WTC11 (cell line): ENCODE results near the gene FOXO3. TPM values are rescaled to one million over a fixed set of nuclear protein-coding genes. Genes with fewer than 3 reads are reported as not detected.

ENCODE experiments used
- ATAC-seq: fragments of 200-7000 bp; cut with Tn5 transposase; 2 replicates; pipeline ENCODE4 v1.10.0; 2021; ENCODE audit warnings: mild to moderate bottlenecking, moderate library complexity
- CTCF ChIA-PET: fragments of 300-600 bp; sonication (Branson Sonifier 250); formaldehyde crosslinking; loops from one replicate; lab custom pipeline; 2021; ENCODE audit warnings: antibody characterized with exemption; lab: Charles Lee
- POLR2A ChIA-PET: fragments of 350-600 bp; sonication (Branson Sonifier 250); formaldehyde crosslinking; loops from one replicate; lab custom pipeline; 2021; ENCODE audit warnings: antibody characterized with exemption; lab: Charles Lee
- DNase-seq: peaks from one replicate; pipeline ENCODE4 v3.0.0; 2021; ENCODE audit warnings: low spot score
- H3K27ac Mint-ChIP-seq: 2 replicates; pipeline ENCODE4 v1.8.0; 2021; ENCODE audit warnings: mixed read lengths
- H3K27me3 Mint-ChIP-seq: 2 replicates; pipeline ENCODE4 v1.8.0; 2021; ENCODE audit warnings: low read depth, mild to moderate bottlenecking, moderate library complexity, mixed read lengths
- H3K36me3 Mint-ChIP-seq: 2 replicates; pipeline ENCODE4 v1.8.0; 2021; ENCODE audit warnings: mixed read lengths
- H3K4me1 Mint-ChIP-seq: 2 replicates; pipeline ENCODE4 v1.8.0; 2022; ENCODE audit warnings: mixed read lengths
- H3K4me3 Mint-ChIP-seq: 2 replicates; pipeline ENCODE4 v1.8.0; 2021; ENCODE audit warnings: mild to moderate bottlenecking, moderate library complexity, mixed read lengths
- H3K9me3 Mint-ChIP-seq: 2 replicates; pipeline ENCODE4 v1.8.0; 2021; ENCODE audit warnings: mixed read lengths
- EMX1 ChIP-seq: fragments of 250-450 bp; sonication (Bioruptor Pico); IDR thresholded peaks from 2 replicates; pipeline ENCODE4 v1.8.0; 2021; ENCODE audit warnings: mild to moderate bottlenecking
- ESRRA ChIP-seq: sonication (generic); formaldehyde crosslinking; IDR thresholded peaks from 2 replicates; pipeline ENCODE4 v1.8.1; 2022; ENCODE audit warnings: mild to moderate bottlenecking, missing genetic modification reagents, borderline replicate concordance
- FOXP1 ChIP-seq: sonication (generic); formaldehyde crosslinking; IDR thresholded peaks from 2 replicates; pipeline ENCODE4 v1.8.0; 2022; ENCODE audit warnings: missing genetic modification reagents, mild to moderate bottlenecking, moderate library complexity, borderline replicate concordance
- GABPB1 ChIP-seq: sonication (generic); formaldehyde crosslinking; IDR thresholded peaks from 2 replicates; pipeline ENCODE4 v1.8.1; 2023; ENCODE audit warnings: mild to moderate bottlenecking, missing genetic modification reagents
- JUN ChIP-seq: sonication (generic); formaldehyde crosslinking; IDR thresholded peaks from 2 replicates; pipeline ENCODE4 v1.8.0; 2023; ENCODE audit warnings: mild to moderate bottlenecking, missing genetic modification reagents
- MYBL2 ChIP-seq: sonication (generic); formaldehyde crosslinking; IDR thresholded peaks from 2 replicates; pipeline ENCODE4 v1.8.1; 2023; ENCODE audit warnings: mild to moderate bottlenecking, moderate library complexity, missing genetic modification reagents
- SMAD4 ChIP-seq: sonication (generic); formaldehyde crosslinking; IDR thresholded peaks from 2 replicates; pipeline ENCODE4 v1.8.0; 2022; ENCODE audit warnings: mild to moderate bottlenecking, missing genetic modification reagents
- STAT6 ChIP-seq: sonication (generic); formaldehyde crosslinking; conservative IDR thresholded peaks from 2 replicates; pipeline ENCODE4 v1.8.1; 2023; ENCODE audit warnings: mild to moderate bottlenecking, low read depth, missing genetic modification reagents, moderate library complexity
- TEAD4 ChIP-seq: sonication (generic); formaldehyde crosslinking; IDR thresholded peaks from 2 replicates; pipeline ENCODE4 v1.8.0; 2022; ENCODE audit warnings: mild to moderate bottlenecking, missing genetic modification reagents
- TP53 ChIP-seq: sonication (generic); formaldehyde crosslinking; IDR thresholded peaks from 2 replicates; pipeline ENCODE4 v1.8.1; 2023; ENCODE audit warnings: mild to moderate bottlenecking, missing genetic modification reagents
- ZBTB21 ChIP-seq: sonication (generic); formaldehyde crosslinking; IDR thresholded peaks from 2 replicates; pipeline ENCODE4 v1.8.1; 2023; ENCODE audit warnings: mild to moderate bottlenecking, missing genetic modification reagents, borderline replicate concordance
- ZNF121 ChIP-seq: sonication (generic); formaldehyde crosslinking; IDR thresholded peaks from 2 replicates; pipeline ENCODE4 v1.8.0; 2023; ENCODE audit warnings: missing genetic modification reagents
- ZNF232 ChIP-seq: sonication (generic); formaldehyde crosslinking; IDR thresholded peaks from 2 replicates; pipeline ENCODE4 v1.8.0; 2022; ENCODE audit warnings: mild to moderate bottlenecking, missing genetic modification reagents
- ZNF263 ChIP-seq: sonication (generic); formaldehyde crosslinking; IDR thresholded peaks from 2 replicates; pipeline ENCODE4 v1.8.1; 2022; ENCODE audit warnings: low read depth, mild to moderate bottlenecking, moderate library complexity, missing genetic modification reagents
- ZNF317 ChIP-seq: sonication (generic); formaldehyde crosslinking; IDR thresholded peaks from 2 replicates; pipeline ENCODE4 v1.8.1; 2023; ENCODE audit warnings: low read depth, mild to moderate bottlenecking, moderate library complexity, missing genetic modification reagents, borderline replicate concordance
- total RNA-seq: library from RNA; stranded (reverse); gene quantifications from 3 replicates; pipeline ENCODE4 v1.2.3, GENCODE V29; 2021
- TF ChIP-seq, protein P1 (sequence below): sonication (generic); formaldehyde crosslinking; IDR thresholded peaks from 2 replicates; pipeline ENCODE4 v1.8.1; 2023; ENCODE audit warnings: mild to moderate bottlenecking, missing genetic modification reagents
- TF ChIP-seq, protein P2 (sequence below): sonication (generic); formaldehyde crosslinking; IDR thresholded peaks from 2 replicates; pipeline ENCODE4 v1.8.1; 2022; ENCODE audit warnings: mild to moderate bottlenecking, moderate library complexity, missing genetic modification reagents
- TF ChIP-seq, protein P3 (sequence below): sonication (generic); formaldehyde crosslinking; IDR thresholded peaks from 2 replicates; pipeline ENCODE4 v1.8.0; 2022; ENCODE audit warnings: mild to moderate bottlenecking, missing genetic modification reagents
- TF ChIP-seq, protein P4 (sequence below): sonication (generic); formaldehyde crosslinking; IDR thresholded peaks from 2 replicates; pipeline ENCODE4 v1.8.1; 2022; ENCODE audit warnings: low read depth, mild to moderate bottlenecking, moderate library complexity, missing genetic modification reagents, borderline replicate concordance
- TF ChIP-seq, protein P5 (sequence below): sonication (generic); formaldehyde crosslinking; IDR thresholded peaks from 2 replicates; pipeline ENCODE4 v1.8.0; 2022; ENCODE audit warnings: mild to moderate bottlenecking, missing genetic modification reagents
- TF ChIP-seq, protein P6 (sequence below): sonication (generic); formaldehyde crosslinking; IDR thresholded peaks from 2 replicates; pipeline ENCODE4 v1.8.1; 2023; ENCODE audit warnings: mild to moderate bottlenecking, moderate library complexity, missing genetic modification reagents

FOXO3 gene
- total RNA-seq, 1 experiment from 2014 or later, result 15.6 TPM

- ATAC-seq (peak; percentile 25), DNase-seq (peak; percentile 86)
- H3K27me3 Mint-ChIP-seq, result peaks cover 44% of the 10 kb centered on the region
- peak overlapping the region; percentile 93 for H3K4me3 Mint-ChIP-seq
- no peaks in the 10 kb centered on the region for H3K36me3 Mint-ChIP-seq
- H3K9me3 Mint-ChIP-seq, result no peaks in the 10 kb centered on the region
- ChIA-PET POLR2A (interaction anchor here (0.7 to 1.5 kb wide), 5 partner anchors 16 to 536 kb away, joined by 3 to 4 read pairs (median 3); no protein-coding TSS in a partner anchor), CTCF (interaction anchor here (0.6 to 3.0 kb wide), 12 partner anchors 10 to 335 kb away, joined by 3 to 18 read pairs (median 4); no protein-coding TSS in a partner anchor)
- TF ChIP-seq FOXP1 (peak; percentile 51), ZNF317 (CRISPR knock-in tag) (peak; percentile 66; the same call in 1 of the 2 replicates), TP53 (CRISPR knock-in tag) (no peak), ESRRA (CRISPR knock-in tag) (0 out of 2 replicates have a peak, but pooled peaks have one; percentile 40), ZNF263 (CRISPR knock-in tag) (no peak), JUN (CRISPR knock-in tag) (peak; percentile 81; the same call in 1 of the 2 replicates), SMAD4 (CRISPR knock-in tag) (0 out of 2 replicates have a peak, but pooled peaks have one; percentile 20), ZNF232 (no peak)
- TF ChIP-seq, protein P1, sequence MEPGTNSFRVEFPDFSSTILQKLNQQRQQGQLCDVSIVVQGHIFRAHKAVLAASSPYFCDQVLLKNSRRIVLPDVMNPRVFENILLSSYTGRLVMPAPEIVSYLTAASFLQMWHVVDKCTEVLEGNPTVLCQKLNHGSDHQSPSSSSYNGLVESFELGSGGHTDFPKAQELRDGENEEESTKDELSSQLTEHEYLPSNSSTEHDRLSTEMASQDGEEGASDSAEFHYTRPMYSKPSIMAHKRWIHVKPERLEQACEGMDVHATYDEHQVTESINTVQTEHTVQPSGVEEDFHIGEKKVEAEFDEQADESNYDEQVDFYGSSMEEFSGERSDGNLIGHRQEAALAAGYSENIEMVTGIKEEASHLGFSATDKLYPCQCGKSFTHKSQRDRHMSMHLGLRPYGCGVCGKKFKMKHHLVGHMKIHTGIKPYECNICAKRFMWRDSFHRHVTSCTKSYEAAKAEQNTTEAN (CRISPR knock-in tag), result 0 out of 2 replicates have a peak, but pooled peaks have one; percentile 40
- TF ChIP-seq, protein P2, sequence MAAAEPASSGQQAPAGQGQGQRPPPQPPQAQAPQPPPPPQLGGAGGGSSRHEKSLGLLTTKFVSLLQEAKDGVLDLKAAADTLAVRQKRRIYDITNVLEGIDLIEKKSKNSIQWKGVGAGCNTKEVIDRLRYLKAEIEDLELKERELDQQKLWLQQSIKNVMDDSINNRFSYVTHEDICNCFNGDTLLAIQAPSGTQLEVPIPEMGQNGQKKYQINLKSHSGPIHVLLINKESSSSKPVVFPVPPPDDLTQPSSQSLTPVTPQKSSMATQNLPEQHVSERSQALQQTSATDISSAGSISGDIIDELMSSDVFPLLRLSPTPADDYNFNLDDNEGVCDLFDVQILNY (CRISPR knock-in tag), result peak; percentile 60; the same call in 1 of the 2 replicates
- TF ChIP-seq, protein P3, sequence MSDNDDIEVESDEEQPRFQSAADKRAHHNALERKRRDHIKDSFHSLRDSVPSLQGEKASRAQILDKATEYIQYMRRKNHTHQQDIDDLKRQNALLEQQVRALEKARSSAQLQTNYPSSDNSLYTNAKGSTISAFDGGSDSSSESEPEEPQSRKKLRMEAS, result peak; percentile 79; the same call in 1 of the 2 replicates
- TF ChIP-seq, protein P4, sequence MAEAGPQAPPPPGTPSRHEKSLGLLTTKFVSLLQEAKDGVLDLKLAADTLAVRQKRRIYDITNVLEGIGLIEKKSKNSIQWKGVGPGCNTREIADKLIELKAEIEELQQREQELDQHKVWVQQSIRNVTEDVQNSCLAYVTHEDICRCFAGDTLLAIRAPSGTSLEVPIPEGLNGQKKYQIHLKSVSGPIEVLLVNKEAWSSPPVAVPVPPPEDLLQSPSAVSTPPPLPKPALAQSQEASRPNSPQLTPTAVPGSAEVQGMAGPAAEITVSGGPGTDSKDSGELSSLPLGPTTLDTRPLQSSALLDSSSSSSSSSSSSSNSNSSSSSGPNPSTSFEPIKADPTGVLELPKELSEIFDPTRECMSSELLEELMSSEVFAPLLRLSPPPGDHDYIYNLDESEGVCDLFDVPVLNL (CRISPR knock-in tag), result 0 out of 2 replicates have a peak, but pooled peaks have one; percentile 52
- peak overlapping the region; percentile 93 for H3K27ac Mint-ChIP-seq
- peaks cover 11% of the 10 kb centered on the region for H3K4me1 Mint-ChIP-seq
These were observed 3.0 kb upstream of the FOXO3 start for GRCh38 chr6:108557494-108558371.

DNA sequence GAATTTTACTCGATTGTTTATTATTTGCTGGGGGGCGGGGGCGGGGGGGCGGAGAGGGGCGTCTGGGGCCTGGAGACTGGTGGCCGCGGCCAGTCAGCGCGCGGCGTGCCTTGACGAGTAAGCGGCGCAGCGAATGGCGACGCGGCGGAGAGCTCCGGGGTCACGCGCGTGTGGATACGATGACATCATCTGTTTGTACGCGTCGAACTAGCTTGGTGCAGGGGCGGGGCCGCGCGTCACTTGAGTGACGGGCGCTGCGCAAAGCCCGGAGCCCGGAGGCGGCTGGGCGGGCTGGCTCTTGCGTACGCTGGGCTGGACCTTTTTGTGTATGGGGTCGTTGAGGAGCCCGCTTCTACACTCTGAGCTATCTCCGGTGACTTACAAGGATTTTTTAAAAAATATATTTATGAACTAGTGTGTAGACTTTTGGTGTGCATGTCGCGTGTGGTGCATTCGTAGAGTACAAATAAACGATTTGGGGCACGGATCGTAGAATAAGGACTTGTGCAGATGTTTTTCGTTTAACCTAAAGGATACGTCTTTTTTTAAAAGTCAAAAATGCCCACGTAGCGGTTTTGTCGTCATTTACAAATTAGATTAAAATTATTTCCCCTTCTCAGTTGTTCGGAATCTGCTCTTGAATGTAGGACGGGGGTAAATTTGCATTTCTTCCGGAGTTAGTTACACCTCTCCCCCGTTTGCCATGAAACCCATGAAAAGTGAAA, 2.2 kb upstream of the FOXO3 start:
- peak overlapping the region; percentile 93 for H3K27ac Mint-ChIP-seq
- H3K36me3 Mint-ChIP-seq, result no peaks in the 10 kb centered on the region
- DNase-seq, result peak; percentile 94
- peak overlapping the region; percentile 93 for H3K4me3 Mint-ChIP-seq
- peaks cover 19% of the 10 kb centered on the region for H3K4me1 Mint-ChIP-seq
- peaks cover 48% of the 10 kb centered on the region for H3K27me3 Mint-ChIP-seq
- no peaks in the 10 kb centered on the region for H3K9me3 Mint-ChIP-seq
- CTCF ChIA-PET, result interaction anchor here (0.7 to 3.0 kb wide), 9 partner anchors 9 to 335 kb away, joined by 3 to 18 read pairs (median 4); no protein-coding TSS in a partner anchor
- POLR2A ChIA-PET, result interaction anchor here (0.6 to 1.2 kb wide), 7 partner anchors 12 to 440 kb away, joined by 3 to 4 read pairs (median 3); no protein-coding TSS in a partner anchor
- peak; percentile 40 for ATAC-seq
- no peak for TF ChIP-seq ZNF121 (CRISPR knock-in tag)
- no peak for TF ChIP-seq STAT6 (CRISPR knock-in tag)
- TF ChIP-seq, protein P5, sequence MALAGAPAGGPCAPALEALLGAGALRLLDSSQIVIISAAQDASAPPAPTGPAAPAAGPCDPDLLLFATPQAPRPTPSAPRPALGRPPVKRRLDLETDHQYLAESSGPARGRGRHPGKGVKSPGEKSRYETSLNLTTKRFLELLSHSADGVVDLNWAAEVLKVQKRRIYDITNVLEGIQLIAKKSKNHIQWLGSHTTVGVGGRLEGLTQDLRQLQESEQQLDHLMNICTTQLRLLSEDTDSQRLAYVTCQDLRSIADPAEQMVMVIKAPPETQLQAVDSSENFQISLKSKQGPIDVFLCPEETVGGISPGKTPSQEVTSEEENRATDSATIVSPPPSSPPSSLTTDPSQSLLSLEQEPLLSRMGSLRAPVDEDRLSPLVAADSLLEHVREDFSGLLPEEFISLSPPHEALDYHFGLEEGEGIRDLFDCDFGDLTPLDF (CRISPR knock-in tag), result no peak
- no peak for TF ChIP-seq ZBTB21 (CRISPR knock-in tag)
- 0 out of 2 replicates have a peak, but pooled peaks have one; percentile 57 for TF ChIP-seq GABPB1 (CRISPR knock-in tag)
- no peak for TF ChIP-seq MYBL2 (CRISPR knock-in tag)
- no peak for TF ChIP-seq EMX1 (CRISPR knock-in tag)
- no peak for TF ChIP-seq TEAD4 (CRISPR knock-in tag)
- TF ChIP-seq, protein P6, sequence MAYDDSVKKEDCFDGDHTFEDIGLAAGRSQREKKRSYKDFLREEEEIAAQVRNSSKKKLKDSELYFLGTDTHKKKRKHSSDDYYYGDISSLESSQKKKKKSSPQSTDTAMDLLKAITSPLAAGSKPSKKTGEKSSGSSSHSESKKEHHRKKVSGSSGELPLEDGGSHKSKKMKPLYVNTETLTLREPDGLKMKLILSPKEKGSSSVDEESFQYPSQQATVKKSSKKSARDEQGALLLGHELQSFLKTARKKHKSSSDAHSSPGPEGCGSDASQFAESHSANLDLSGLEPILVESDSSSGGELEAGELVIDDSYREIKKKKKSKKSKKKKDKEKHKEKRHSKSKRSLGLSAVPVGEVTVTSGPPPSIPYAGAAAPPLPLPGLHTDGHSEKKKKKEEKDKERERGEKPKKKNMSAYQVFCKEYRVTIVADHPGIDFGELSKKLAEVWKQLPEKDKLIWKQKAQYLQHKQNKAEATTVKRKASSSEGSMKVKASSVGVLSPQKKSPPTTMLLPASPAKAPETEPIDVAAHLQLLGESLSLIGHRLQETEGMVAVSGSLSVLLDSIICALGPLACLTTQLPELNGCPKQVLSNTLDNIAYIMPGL (CRISPR knock-in tag), result no peak
